GM12872 (cell line): ENCODE data around the gene IFT122.
A peak's percentile ranks its signal among the peaks of the same experiment; 100 is the strongest.

Source experiments
- TF ChIP-seq, protein P1 (sequence below): IDR thresholded peaks from 3 replicates; pipeline ENCODE4 v1.5.1; 2011; ENCODE audit warnings: low read depth, mild to moderate bottlenecking, low read length, moderate library complexity; ENCODE audit not compliant: insufficient read depth

The IFT122 gene

DNA sequence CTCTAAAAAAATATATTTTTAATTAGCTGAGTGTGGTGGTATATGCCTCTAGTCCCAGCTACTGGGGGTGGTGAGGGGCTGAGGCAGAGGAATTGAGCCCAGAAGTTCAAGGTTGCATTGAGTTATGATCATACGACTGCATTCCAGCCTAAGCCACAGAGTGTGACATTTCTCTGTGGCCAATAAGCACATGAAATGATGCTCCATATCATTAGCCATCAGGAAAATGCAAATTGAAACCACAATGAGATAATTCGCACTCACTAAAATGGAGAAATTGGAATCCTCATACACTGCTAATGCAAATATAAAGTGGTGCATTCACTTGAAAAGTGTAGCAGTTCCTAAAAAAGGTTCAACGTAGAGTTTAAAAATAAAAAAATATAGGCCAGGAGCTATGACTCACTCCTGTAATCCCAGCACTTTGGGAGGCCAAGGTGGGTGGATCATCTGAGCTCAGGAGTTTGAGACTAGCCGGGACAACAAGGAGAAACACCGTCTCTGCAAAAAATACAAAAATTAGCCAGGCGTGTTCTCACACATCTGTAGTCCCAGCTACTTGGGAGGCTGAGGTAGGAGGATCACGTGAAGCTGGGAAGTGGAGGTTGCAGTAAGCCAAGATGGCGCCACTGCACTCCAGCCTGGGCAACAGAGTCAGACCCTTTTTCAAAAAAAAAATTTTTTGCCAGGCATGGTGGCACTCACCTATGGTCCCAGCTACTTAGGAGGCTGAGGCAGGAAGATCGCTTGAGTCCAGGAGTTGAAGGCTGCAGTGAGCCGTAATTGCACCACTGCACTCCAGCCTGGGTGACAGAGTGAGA lies 35.2 kb downstream of the IFT122 start:
- TF ChIP-seq, protein P1, sequence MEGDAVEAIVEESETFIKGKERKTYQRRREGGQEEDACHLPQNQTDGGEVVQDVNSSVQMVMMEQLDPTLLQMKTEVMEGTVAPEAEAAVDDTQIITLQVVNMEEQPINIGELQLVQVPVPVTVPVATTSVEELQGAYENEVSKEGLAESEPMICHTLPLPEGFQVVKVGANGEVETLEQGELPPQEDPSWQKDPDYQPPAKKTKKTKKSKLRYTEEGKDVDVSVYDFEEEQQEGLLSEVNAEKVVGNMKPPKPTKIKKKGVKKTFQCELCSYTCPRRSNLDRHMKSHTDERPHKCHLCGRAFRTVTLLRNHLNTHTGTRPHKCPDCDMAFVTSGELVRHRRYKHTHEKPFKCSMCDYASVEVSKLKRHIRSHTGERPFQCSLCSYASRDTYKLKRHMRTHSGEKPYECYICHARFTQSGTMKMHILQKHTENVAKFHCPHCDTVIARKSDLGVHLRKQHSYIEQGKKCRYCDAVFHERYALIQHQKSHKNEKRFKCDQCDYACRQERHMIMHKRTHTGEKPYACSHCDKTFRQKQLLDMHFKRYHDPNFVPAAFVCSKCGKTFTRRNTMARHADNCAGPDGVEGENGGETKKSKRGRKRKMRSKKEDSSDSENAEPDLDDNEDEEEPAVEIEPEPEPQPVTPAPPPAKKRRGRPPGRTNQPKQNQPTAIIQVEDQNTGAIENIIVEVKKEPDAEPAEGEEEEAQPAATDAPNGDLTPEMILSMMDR: no peak

DNA sequence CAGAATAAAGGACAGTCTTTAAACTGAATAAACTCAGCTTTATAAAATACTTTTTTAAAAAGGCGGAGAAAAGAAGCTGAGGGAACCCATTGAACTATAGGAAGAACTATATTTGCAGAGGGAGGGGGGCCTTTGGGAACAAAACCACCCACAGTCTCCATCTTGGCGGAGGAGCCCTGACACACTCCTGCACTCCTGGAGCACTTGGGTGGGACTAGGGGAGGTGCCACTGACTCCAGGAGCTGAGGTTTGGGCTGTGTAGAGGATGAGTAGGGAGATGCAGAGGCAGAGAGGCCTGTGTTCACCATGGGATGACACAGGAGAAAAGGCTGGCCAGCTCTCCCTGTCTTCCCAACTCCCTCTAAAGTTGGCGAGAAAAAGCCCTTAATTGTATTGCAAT lies 35.8 kb downstream of the IFT122 start:
- TF ChIP-seq, protein P1: no peak

DNA sequence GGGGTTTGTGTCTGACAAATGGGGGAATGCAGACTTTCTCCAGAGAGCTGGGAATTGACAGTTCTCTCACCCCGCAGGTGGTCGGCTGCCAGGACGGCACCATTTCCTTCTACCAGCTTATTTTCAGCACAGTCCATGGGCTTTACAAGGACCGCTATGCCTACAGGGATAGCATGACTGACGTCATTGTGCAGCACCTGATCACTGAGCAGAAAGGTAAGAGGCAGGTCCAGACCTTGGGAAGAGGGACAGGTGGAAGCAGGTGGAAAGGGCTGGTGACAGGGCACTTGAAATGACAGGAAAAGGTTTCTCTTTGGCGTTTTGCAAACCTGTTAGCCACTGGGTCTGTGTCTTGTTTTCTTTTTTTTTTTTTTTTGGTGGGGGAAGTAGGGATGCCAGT lies 36.6 kb downstream of the IFT122 start:
- TF ChIP-seq, protein P1: no peak

DNA sequence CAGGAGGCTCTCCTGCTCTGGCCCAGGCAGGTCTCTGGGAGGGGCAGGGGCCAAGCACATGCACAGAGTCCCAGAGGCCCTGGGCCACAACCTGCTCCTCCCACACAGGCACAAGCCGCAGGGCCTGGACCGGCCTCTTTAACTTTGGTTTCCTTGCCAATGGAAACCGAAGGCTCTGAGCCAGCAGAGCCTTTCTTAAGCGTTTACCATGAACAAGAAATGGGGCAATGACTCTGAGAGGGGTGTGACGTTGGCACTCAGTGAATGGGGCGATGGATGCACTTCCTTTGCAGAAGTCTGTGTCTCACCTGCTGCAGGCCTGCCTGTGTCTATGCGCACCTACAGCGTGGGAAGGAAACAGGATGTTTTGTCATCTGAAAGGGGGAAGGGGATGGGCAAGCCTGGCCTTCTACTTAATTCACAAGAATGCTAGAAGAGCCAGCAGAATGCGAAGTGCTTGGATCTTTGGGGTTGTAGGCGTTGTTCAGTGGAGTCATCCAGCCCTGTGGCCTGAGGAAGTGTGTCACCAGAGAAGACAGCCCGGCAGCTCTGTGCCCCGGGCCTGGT lies 41.8 kb downstream of the IFT122 start:
- TF ChIP-seq, protein P1: no peak

DNA sequence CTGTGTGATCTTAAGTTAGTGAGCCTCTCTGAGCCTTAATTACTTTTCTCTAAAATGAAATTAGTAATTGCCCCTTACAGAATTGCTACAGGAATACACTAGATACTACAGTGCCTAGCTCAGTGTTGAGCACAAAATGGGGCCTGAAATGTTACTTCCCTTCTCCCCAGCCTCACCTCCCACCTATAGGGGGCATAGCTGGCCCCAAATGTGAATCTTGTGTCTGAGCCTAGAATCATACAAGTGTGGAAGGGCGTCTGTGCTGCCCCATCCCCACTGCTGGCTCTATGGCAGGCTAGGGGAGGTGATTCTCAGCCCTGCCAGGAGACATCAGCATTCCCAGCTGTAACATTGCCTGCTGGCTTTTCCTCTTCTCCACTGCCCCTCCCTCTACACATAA lies 42.7 kb downstream of the IFT122 start:
- TF ChIP-seq, protein P1: peak; percentile 45; the same call in 2 of the 3 replicates

DNA sequence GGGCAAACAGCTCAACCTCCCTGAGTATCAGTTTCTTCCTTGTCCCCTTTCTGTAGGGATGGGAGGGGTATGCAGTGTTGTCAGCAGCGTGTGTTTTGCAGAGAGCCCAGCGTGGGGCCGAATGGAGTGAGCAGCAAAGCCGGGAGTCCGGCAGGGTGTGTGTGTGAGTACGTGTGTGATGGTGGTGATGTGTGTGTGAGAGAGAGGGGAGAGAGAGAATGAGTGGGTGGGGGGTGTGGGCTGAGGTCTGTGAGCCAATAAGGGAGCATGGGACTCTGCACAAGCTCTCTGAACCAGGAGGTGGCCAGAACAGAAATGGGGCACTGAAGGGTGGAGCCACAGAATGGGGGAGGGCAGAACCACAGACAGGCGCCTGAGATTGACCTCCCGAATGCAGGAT lies 43.8 kb downstream of the IFT122 start:
- TF ChIP-seq, protein P1: no peak

DNA sequence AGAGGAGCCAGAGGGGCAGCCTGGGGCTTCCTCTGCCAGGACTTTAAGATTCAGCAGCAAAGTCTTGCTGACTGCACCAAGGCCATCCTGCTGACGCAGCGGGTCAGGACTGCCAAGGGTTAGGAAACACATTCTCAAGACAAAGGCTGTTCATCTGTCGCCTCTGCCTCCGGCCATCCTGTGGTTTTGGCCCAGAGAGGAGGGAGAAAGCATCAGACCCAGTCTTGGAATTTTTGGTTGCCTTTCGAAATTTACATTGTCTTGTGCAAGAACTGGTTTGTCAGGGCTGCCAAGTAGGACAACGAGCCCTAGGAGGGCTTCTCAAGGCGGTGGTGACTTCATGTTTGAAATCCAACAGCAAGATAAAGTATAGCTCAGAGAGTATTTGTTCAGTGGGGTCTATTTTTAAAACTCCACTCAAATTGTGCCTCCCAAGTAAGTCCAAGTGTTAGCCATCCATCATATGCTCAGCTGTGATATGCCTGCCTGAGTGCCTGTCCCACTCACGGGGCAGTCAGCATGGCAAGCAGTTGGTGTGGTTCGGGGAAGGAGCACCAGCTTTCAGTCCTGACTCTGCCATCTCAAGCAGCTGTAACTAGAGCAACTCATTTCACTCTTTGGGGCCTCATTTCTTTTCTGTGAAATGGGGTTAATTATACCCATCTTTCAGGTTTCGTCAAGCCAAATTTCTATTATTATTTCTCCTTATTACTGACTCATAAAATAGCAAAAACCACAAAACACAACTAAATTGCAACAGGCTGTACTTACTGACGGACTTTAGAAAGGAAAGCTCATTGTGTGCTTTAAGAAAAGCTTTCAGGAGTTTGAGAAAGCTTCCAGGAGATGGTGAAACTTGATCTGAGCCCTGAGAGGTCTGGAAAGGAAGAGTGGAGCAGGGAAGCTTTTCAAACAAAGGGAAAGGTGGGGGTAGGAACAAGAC lies 46.0 kb downstream of the IFT122 start:
- TF ChIP-seq, protein P1: no peak
